SK-N-MC (cell line): Measurements from ENCODE around the gene RPL7L1.
"Not testable (repeated sequence)": the region's sequence is repeated elsewhere in the genome, so short reads cannot be mapped to it uniquely, and the experiment has no call there.

Source experiments
- EZH2 ChIP-seq: fragments of 200-600 bp; sonication (generic); IDR thresholded peaks from one replicate; pipeline ENCODE4 v1.6.1; 2017; ENCODE audit warnings: antibody characterized with exemption
- POLR2AphosphoS5 ChIP-seq: IDR thresholded peaks from 2 replicates; pipeline ENCODE4 v1.6.1; 2012; ENCODE audit warnings: mild to moderate bottlenecking, low read depth, low read length, borderline replicate concordance

GRCh38 chr6:42894041-42894828, 14.8 kb downstream of the RPL7L1 start:
- TF ChIP-seq EZH2, POLR2AphosphoS5: not testable (repeated sequence)
